H9 (cell line): ENCODE measurements around the gene GLRX3. TPM values are rescaled to one million over a fixed set of nuclear protein-coding genes. Genes with fewer than 3 reads are reported as not detected.

ENCODE experiments used
- DNase-seq: peaks from one replicate; pipeline ENCODE4 v3.0.0-alpha.2; 2017
- H2AFZ ChIP-seq: one replicate; pipeline ENCODE4 v1.6.1; 2013; ENCODE audit warnings: mild to moderate bottlenecking, low read length, control low read depth, moderate library complexity
- H2AK5ac ChIP-seq: 2 replicates; pipeline ENCODE4 v1.6.1; 2013; ENCODE audit warnings: low read length, control low read depth, mixed read lengths; ENCODE audit not compliant: insufficient read length
- H2BK120ac ChIP-seq: one replicate; pipeline ENCODE4 v1.6.1; 2013; ENCODE audit warnings: low read depth, mild to moderate bottlenecking, low read length, control low read depth, inconsistent platforms; ENCODE audit not compliant: poor library complexity, severe bottlenecking
- H2BK12ac ChIP-seq: 2 replicates; pipeline ENCODE4 v1.6.1; 2013; ENCODE audit warnings: low read length, control low read depth, mixed read lengths, low read depth; ENCODE audit not compliant: insufficient read length
- H2BK15ac ChIP-seq: 2 replicates; pipeline ENCODE4 v1.6.1; 2013; ENCODE audit warnings: low read depth, low read length, control low read depth
- H2BK20ac ChIP-seq: one replicate; pipeline ENCODE4 v1.6.1; 2013; ENCODE audit warnings: low read depth, mild to moderate bottlenecking, low read length, control low read depth, inconsistent platforms; ENCODE audit not compliant: poor library complexity, severe bottlenecking
- H2BK5ac ChIP-seq: 2 replicates; pipeline ENCODE4 v1.6.1; 2013; ENCODE audit warnings: low read length, control low read depth, mixed read lengths; ENCODE audit not compliant: insufficient read length
- H3K14ac ChIP-seq: 2 replicates; pipeline ENCODE4 v1.6.1; 2013; ENCODE audit warnings: low read length, control low read depth; ENCODE audit not compliant: insufficient read depth
- H3K18ac ChIP-seq: 2 replicates; pipeline ENCODE4 v1.6.1; 2013; ENCODE audit warnings: low read depth, mild to moderate bottlenecking, mixed read lengths, low read length, control low read depth; ENCODE audit not compliant: insufficient read length
- H3K23ac ChIP-seq: 2 replicates; pipeline ENCODE4 v1.6.1; 2013; ENCODE audit warnings: low read length, control low read depth, mixed read lengths, low read depth; ENCODE audit not compliant: insufficient read length
- H3K23me2 ChIP-seq: 2 replicates; pipeline ENCODE4 v1.6.1; 2013; ENCODE audit warnings: low read depth, mild to moderate bottlenecking, mixed read lengths, low read length, control low read depth; ENCODE audit not compliant: insufficient read length, poor library complexity, severe bottlenecking
- H3K27ac ChIP-seq: 2 replicates; pipeline ENCODE4 v1.5.1; 2013; ENCODE audit warnings: low read length, control low read depth, mixed read lengths, low read depth; ENCODE audit not compliant: insufficient read length
- H3K27me3 ChIP-seq: 2 replicates; pipeline ENCODE4 v1.6.1; 2013; ENCODE audit warnings: low read length, control low read depth, inconsistent platforms; ENCODE audit not compliant: insufficient read depth
- H3K4ac ChIP-seq: 2 replicates; pipeline ENCODE4 v1.6.1; 2013; ENCODE audit warnings: low read depth, mild to moderate bottlenecking, control low read depth, inconsistent platforms, low read length, moderate library complexity
- H3K4me1 ChIP-seq: 2 replicates; pipeline ENCODE4 v1.6.1; 2013; ENCODE audit warnings: low read length, control low read depth, inconsistent platforms; ENCODE audit not compliant: insufficient read depth
- H3K4me2 ChIP-seq: 2 replicates; pipeline ENCODE4 v1.6.1; 2013; ENCODE audit warnings: low read length, control low read depth, mixed read lengths; ENCODE audit not compliant: insufficient read length, insufficient read depth
- H3K56ac ChIP-seq: 2 replicates; pipeline ENCODE4 v1.6.1; 2013; ENCODE audit warnings: low read depth, mild to moderate bottlenecking, mixed read lengths, low read length, control low read depth; ENCODE audit not compliant: insufficient read length
- H3K79me1 ChIP-seq: 2 replicates; pipeline ENCODE4 v1.6.1; 2013; ENCODE audit warnings: low read depth, mild to moderate bottlenecking, moderate library complexity, low read length, control low read depth, inconsistent platforms; ENCODE audit not compliant: insufficient read depth, poor library complexity, severe bottlenecking
- H3K79me2 ChIP-seq: 2 replicates; pipeline ENCODE4 v1.6.1; 2013; ENCODE audit warnings: low read length, control low read depth, inconsistent platforms; ENCODE audit not compliant: insufficient read depth
- H3K9ac ChIP-seq: 2 replicates; pipeline ENCODE4 v1.6.1; 2013; ENCODE audit warnings: low read length, control low read depth, mixed read lengths; ENCODE audit not compliant: insufficient read length; ENCODE audit errors: extremely low read depth
- H3K9me3 ChIP-seq: one replicate; pipeline ENCODE4 v1.6.1; 2013; ENCODE audit warnings: low read depth, low read length, inconsistent platforms; ENCODE audit not compliant: control insufficient read depth
- H3T11ph ChIP-seq: one replicate; pipeline ENCODE4 v1.6.1; 2013; ENCODE audit warnings: mild to moderate bottlenecking, low read length, control low read depth, inconsistent platforms
- H4K20me1 ChIP-seq: one replicate; pipeline ENCODE4 v1.6.1; 2013; ENCODE audit not compliant: control insufficient read depth, insufficient read length, insufficient read depth
- H4K5ac ChIP-seq: 2 replicates; pipeline ENCODE4 v1.6.1; 2013; ENCODE audit warnings: low read depth, mild to moderate bottlenecking, mixed read lengths, low read length, control low read depth; ENCODE audit not compliant: insufficient read length
- H4K8ac ChIP-seq: replicated peaks from 2 replicates; pipeline ENCODE4 v1.6.1; 2013; ENCODE audit warnings: low read length, control low read depth, mixed read lengths, low read depth; ENCODE audit not compliant: insufficient read length
- H4K91ac ChIP-seq: 2 replicates; pipeline ENCODE4 v1.6.1; 2013; ENCODE audit warnings: low read depth, mild to moderate bottlenecking, moderate library complexity, mixed read lengths, low read length, control low read depth; ENCODE audit not compliant: insufficient read length
- H3K27ac Mint-ChIP-seq, 3 experiments: 2 replicates in 2 of 3; 3 replicates in 1 of 3; pipeline ENCODE4 v1.8.0; 2020 to 2021; ENCODE audit warnings: mixed read lengths in 3 of 3, mild to moderate bottlenecking in 1 of 3, moderate library complexity in 1 of 3
- H3K27me3 Mint-ChIP-seq: 2 replicates; pipeline ENCODE4 v1.8.0; 2021; ENCODE audit warnings: low read depth, mild to moderate bottlenecking, moderate library complexity, mixed read lengths
- H3K36me3 Mint-ChIP-seq, 3 experiments: 2 replicates in 2 of 3; 3 replicates in 1 of 3; pipeline ENCODE4 v1.8.0; 2020 to 2021; ENCODE audit warnings: low read depth in 3 of 3, mixed read lengths in 3 of 3; ENCODE audit not compliant: insufficient read depth in 1 of 3
- H3K4me1 Mint-ChIP-seq, 2 experiments: 2 replicates each; pipeline ENCODE4 v1.8.0; 2020; ENCODE audit warnings: mixed read lengths in 2 of 2
- H3K4me3 Mint-ChIP-seq, 2 experiments: 2 replicates in 1 of 2; 3 replicates in 1 of 2; pipeline ENCODE4 v1.8.0; 2020 to 2021; ENCODE audit warnings: mild to moderate bottlenecking in 2 of 2, mixed read lengths in 2 of 2, moderate library complexity in 1 of 2
- H3K9me3 Mint-ChIP-seq, 2 experiments: 2 replicates in 1 of 2; 3 replicates in 1 of 2; pipeline ENCODE4 v1.8.0; 2020; ENCODE audit warnings: mild to moderate bottlenecking in 2 of 2, mixed read lengths in 2 of 2, moderate library complexity in 1 of 2
- CTCF ChIP-seq: fragments of 200-600 bp; sonication (generic); conservative IDR thresholded peaks from 3 replicates; pipeline ENCODE4 v1.8.0; 2021; ENCODE audit warnings: antibody characterized with exemption, mild to moderate bottlenecking
- WGBS: extraction: QIAGEN DNeasy Blood & Tissue Kit; methylation state at CpG from one replicate; pipeline ENCODE4 v1.1.7; 2013; ENCODE audit warnings: missing lambda C conversion rate, low lambda C conversion rate, mixed read lengths; ENCODE audit not compliant: insufficient read length; ENCODE audit errors: extremely low coverage; 5-methylcytosine and 5-hydroxymethylcytosine counted together
- total RNA-seq: library from RNA; stranded (reverse); gene quantifications from 2 replicates; pipeline ENCODE4 v1.2.1, GENCODE V29; 2021

GLRX3 gene
- total RNA-seq, 1 experiment from 2014 or later, result 139 TPM

DNA sequence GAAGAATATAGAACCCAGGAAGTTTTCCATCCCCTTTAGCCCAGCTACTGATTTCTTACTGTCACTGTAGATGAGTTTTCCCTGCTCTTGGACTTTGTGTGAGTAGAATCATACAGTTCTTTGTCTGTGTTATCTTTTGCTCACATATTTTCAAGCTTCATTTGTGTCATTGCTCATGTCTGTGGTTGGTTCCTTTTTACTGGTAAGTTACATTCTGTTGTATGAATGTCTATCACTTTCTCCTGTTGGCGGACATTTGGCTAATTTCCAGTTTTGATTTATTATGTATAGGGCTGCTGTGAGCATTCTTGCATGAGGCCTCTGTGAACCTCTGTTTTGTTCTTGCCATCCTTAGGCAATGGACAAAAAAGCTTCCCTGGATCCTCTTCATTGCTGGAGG lies 5.3 kb downstream of the GLRX3 start:
- WGBS, result no CpG with 5 or more reads among the region's 1 CpG
- Histone ChIP-seq H2BK15ac (no peak overlapping the region), H2AFZ (no peak overlapping the region), H3K79me1 (peaks cover 14% of the 10 kb centered on the region), H4K91ac (no peak overlapping the region), H4K20me1 (no peaks in the 10 kb centered on the region), H2BK12ac (no peak overlapping the region), H3K79me2 (peaks cover 50% of the 10 kb centered on the region; the same call in 1 of the 2 replicates), H2AK5ac (no peak overlapping the region), H3K23me2 (peaks cover 5% of the 10 kb centered on the region), H3K14ac (no peak overlapping the region), H2BK120ac (no peak overlapping the region), H3K18ac (no peak overlapping the region), H3K4me2 (no peak overlapping the region), H4K8ac (no peak overlapping the region), H4K5ac (no peak overlapping the region), H2BK20ac (no peak overlapping the region), H3K27ac (no peak overlapping the region), H3K27me3 (no peaks in the 10 kb centered on the region), H3K9ac (no peak overlapping the region), H3K4me1 (peaks cover 9% of the 10 kb centered on the region; the same call in 1 of the 2 replicates), H3K23ac (no peak overlapping the region), H3T11ph (no peak overlapping the region), H3K9me3 (no peaks in the 10 kb centered on the region), H3K56ac (no peak overlapping the region), H2BK5ac (no peak overlapping the region), H3K4ac (no peak overlapping the region)
- peaks cover 15 to 43% (median 26%) of the 10 kb centered on the region in 3 experiments for H3K36me3 Mint-ChIP-seq
- H3K27me3 Mint-ChIP-seq, result no peaks in the 10 kb centered on the region
- H3K4me3 Mint-ChIP-seq, result no peak overlapping the region
- no peaks in the 10 kb centered on the region for H3K9me3 Mint-ChIP-seq
- no peak for DNase-seq
- peak overlapping the region in 1 of 3 experiments; percentile 68; a peak in 1 of 7 replicates for H3K27ac Mint-ChIP-seq
- TF ChIP-seq CTCF, result no peak
- H3K4me1 Mint-ChIP-seq, result peaks cover 22 to 26% of the 10 kb centered on the region in 2 experiments
